PFSK-1 (cell line): Measurements from ENCODE around the gene SH3BGRL.

Source experiments
- POLR2AphosphoS5 ChIP-seq: IDR thresholded peaks from 2 replicates; pipeline ENCODE4 v1.6.1; 2012; ENCODE audit warnings: low read depth, mild to moderate bottlenecking, control low read depth, low read length, moderate library complexity
- SIN3A ChIP-seq: IDR thresholded peaks from 2 replicates; pipeline ENCODE4 v1.6.1; 2012; ENCODE audit warnings: mild to moderate bottlenecking, low read length, moderate library complexity, borderline replicate concordance; ENCODE audit not compliant: insufficient read depth

GRCh38 chrX:81286075-81286474, 84.2 kb downstream of the SH3BGRL start:
- no peak for TF ChIP-seq POLR2AphosphoS5
- no peak for TF ChIP-seq SIN3A
